K562 (cell line): ENCODE data around the gene CARF. TPM values are rescaled to one million over a fixed set of nuclear protein-coding genes. Genes with fewer than 3 reads are reported as not detected.

Source experiments
- ADNP ChIP-seq: fragments of 200-800 bp; sonication (Bioruptor generic); IDR thresholded peaks from 2 replicates; pipeline ENCODE4 v1.6.1; 2016; ENCODE audit warnings: missing genetic modification characterization, missing compliant biosample characterization
- ARID1B ChIP-seq: fragments of 450-650 bp; IDR thresholded peaks from 2 replicates; pipeline ENCODE4 v1.6.1; 2016; ENCODE audit warnings: antibody characterized with exemption, mild to moderate bottlenecking, inconsistent platforms
- ARNT ChIP-seq, 2 experiments: fragments of 450-650 bp; IDR thresholded peaks; 2 replicates each; pipeline ENCODE4 v1.6.1; 2016; ENCODE audit warnings: mild to moderate bottlenecking in 1 of 2
- ATF3 ChIP-seq, 2 experiments: fragments of 450-650 bp in 1 of 2; sonication (generic) in 1 of 2; formaldehyde crosslinking in 1 of 2; IDR thresholded peaks in 1 of 2; conservative IDR thresholded peaks in 1 of 2; 2 replicates each; pipeline versions ENCODE4 v1.6.1 to v1.8.1; 2016 to 2023; ENCODE audit warnings: mild to moderate bottlenecking in 2 of 2, moderate library complexity in 2 of 2, inconsistent platforms in 1 of 2, missing genetic modification reagents in 1 of 2
- CBX8 ChIP-seq: fragments of 200-600 bp; sonication (generic); IDR thresholded peaks from 2 replicates; pipeline ENCODE4 v1.6.1; 2012; ENCODE audit warnings: borderline replicate concordance, mixed run types, low read depth, mild to moderate bottlenecking, moderate library complexity, mixed read lengths, low read length, control low read depth, inconsistent platforms; ENCODE audit not compliant: poor library complexity, severe bottlenecking; ENCODE audit errors: extremely low read depth
- CREB5 ChIP-seq: fragments of 250-450 bp; sonication (Bioruptor Pico); IDR thresholded peaks from 2 replicates; pipeline ENCODE4 v1.5.0; 2020; ENCODE audit warnings: mild to moderate bottlenecking
- DACH1 ChIP-seq: fragments of 450-650 bp; IDR thresholded peaks from 2 replicates; pipeline ENCODE4 v1.6.1; 2018; ENCODE audit not compliant: partially characterized antibody
- DDX20 ChIP-seq: fragments of 450-650 bp; IDR thresholded peaks from 2 replicates; pipeline ENCODE4 v1.6.1; 2016; ENCODE audit warnings: missing genetic modification characterization, low read depth, mild to moderate bottlenecking, missing compliant biosample characterization, moderate library complexity
- ETV6 ChIP-seq, 3 experiments: fragments of 150-350 bp in 1 of 3; sonication (generic) in 1 of 3; formaldehyde crosslinking in 1 of 3; IDR thresholded peaks; 2 replicates each; pipeline versions ENCODE4 v1.6.1 to v1.8.0; 2014 to 2022; ENCODE audit warnings: borderline replicate concordance in 2 of 3, low read depth in 2 of 3, antibody characterized with exemption in 1 of 3, low read length in 1 of 3, mild to moderate bottlenecking in 1 of 3, missing genetic modification reagents in 1 of 3
- FIP1L1 ChIP-seq: fragments of 200-400 bp; formaldehyde crosslinking; IDR thresholded peaks from 2 replicates; pipeline ENCODE4 v1.6.1; 2018; ENCODE audit warnings: mild to moderate bottlenecking, low read depth, low read length; ENCODE audit not compliant: poor library complexity, severe bottlenecking
- FOSL1 ChIP-seq: fragments of 200-800 bp; sonication (Bioruptor generic); conservative IDR thresholded peaks from 2 replicates; pipeline ENCODE4 v1.6.1; 2016; ENCODE audit warnings: missing genetic modification characterization, missing compliant biosample characterization
- FOXA3 ChIP-seq, 2 experiments: fragments of 450-650 bp in 1 of 2; sonication (generic) in 1 of 2; formaldehyde crosslinking; IDR thresholded peaks in 1 of 2; conservative IDR thresholded peaks in 1 of 2; 2 replicates each; pipeline versions ENCODE4 v1.4.0 to v1.8.0; 2020 to 2022; ENCODE audit warnings: mild to moderate bottlenecking in 2 of 2, missing genetic modification reagents in 1 of 2
- GATAD2A ChIP-seq: fragments of 450-650 bp; IDR thresholded peaks from 2 replicates; pipeline ENCODE4 v1.6.1; 2017
- GATAD2B ChIP-seq: fragments of 450-650 bp; IDR thresholded peaks from 2 replicates; pipeline ENCODE4 v1.6.1; 2017; ENCODE audit warnings: mild to moderate bottlenecking, borderline replicate concordance
- JUNB ChIP-seq: fragments of 450-650 bp; formaldehyde crosslinking; conservative IDR thresholded peaks from 2 replicates; pipeline ENCODE4 v1.4.0; 2020; ENCODE audit warnings: mild to moderate bottlenecking
- KAT8 ChIP-seq: fragments of 450-650 bp; IDR thresholded peaks from 2 replicates; pipeline ENCODE4 v1.6.1; 2016; ENCODE audit warnings: low read depth, mild to moderate bottlenecking
- MNT ChIP-seq, 2 experiments: fragments of 450-650 bp; conservative IDR thresholded peaks; 2 replicates each; pipeline ENCODE4 v1.6.1; 2017; ENCODE audit warnings: mild to moderate bottlenecking in 2 of 2, moderate library complexity in 2 of 2
- PHB ChIP-seq: fragments of 250-450 bp; sonication (Bioruptor Pico); IDR thresholded peaks from 2 replicates; pipeline ENCODE4 v1.5.0; 2021
- SMARCE1 ChIP-seq: fragments of 450-650 bp; IDR thresholded peaks from 2 replicates; pipeline ENCODE4 v1.7.1; 2016; ENCODE audit warnings: mild to moderate bottlenecking
- TEAD2 ChIP-seq: fragments of 450-650 bp; IDR thresholded peaks from 2 replicates; pipeline ENCODE4 v1.6.1; 2016; ENCODE audit warnings: missing genetic modification characterization, control low read depth, missing compliant biosample characterization
- TRIM24 ChIP-seq, 2 experiments: fragments of 450-650 bp; IDR thresholded peaks; 2 replicates each; pipeline ENCODE4 v1.6.1; 2016
- polyA plus RNA-seq, 8 experiments: library from polyadenylated mRNA; depleted of rRNA in 4 of 8; stranded (reverse) in 5 of 8; unstranded in 3 of 8; fragments of >200 nt; fragmentation: Nextera tagmentation in 2 of 8; fragmentation: Illumina TruSeq in 1 of 8; extraction: Ambion mirVana in 2 of 8; extraction: Trizol in 1 of 8; gene quantifications; 2 replicates each; pipeline versions ENCODE4 v1.2.1 to v1.2.3, GENCODE V29; 2011 to 2014; ENCODE audit warnings: inconsistent platforms in 1 of 8, missing spikeins in 1 of 8
- total RNA-seq, 7 experiments: library from RNA; depleted of rRNA in 6 of 7; stranded (reverse); fragments of >200 nt in 6 of 7; fragmentation: Illumina TruSeq in 2 of 7; extraction: Trizol in 2 of 7; gene quantifications; 2 replicates each; pipeline versions ENCODE4 v1.2.1 to v1.2.3, GENCODE V29; 2011 to 2021; ENCODE audit warnings: low replicate concordance in 1 of 7
- TF ChIP-seq, protein P1 (sequence below): fragments of 250-450 bp; sonication (Bioruptor Pico); IDR thresholded peaks from 2 replicates; pipeline ENCODE4 v1.5.0; 2021
- TF ChIP-seq, protein P2 (sequence below): fragments of 250-450 bp; sonication (Bioruptor Pico); IDR thresholded peaks from 2 replicates; pipeline ENCODE4 v1.8.0; 2022; ENCODE audit warnings: moderate library complexity, mild to moderate bottlenecking, inconsistent platforms

CARF gene
- total and polyA plus RNA-seq, 9 of the 15 experiments (the other 6 are each of a cell fraction or from before 2014, with no cell fraction given), result 0.31 to 4.2 (median 1.2) TPM

DNA sequence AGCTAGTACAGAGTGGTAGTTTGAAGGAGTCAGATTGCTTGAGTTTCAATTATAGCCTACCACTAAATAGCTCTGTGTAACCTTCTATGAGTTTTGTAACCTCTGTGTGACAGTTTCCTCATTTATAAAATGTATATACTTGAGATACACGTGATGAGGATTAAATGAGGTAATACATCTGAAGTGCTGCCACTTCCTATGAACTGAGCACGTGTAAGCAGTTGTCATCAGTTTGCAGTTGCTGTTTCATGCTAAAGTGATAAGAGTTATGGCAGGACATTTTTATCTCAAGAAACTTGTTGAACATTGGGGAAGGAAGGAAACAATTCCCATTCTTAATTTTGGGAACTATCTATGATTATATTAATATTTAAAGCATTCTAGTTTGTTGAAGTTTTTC is 38.5 kb downstream of the CARF start (continued):
- TF ChIP-seq ARNT (IDR thresholded peaks at IDR 0.05), result 0 out of 4 replicates have a peak, but pooled peaks of 1 of the 2 experiments have one; percentile 45
- TF ChIP-seq CREB5 (CRISPR knock-in tag), result no peak
- no peak for TF ChIP-seq DACH1
- TF ChIP-seq JUNB (CRISPR knock-in tag), result no peak
- no peak for TF ChIP-seq CBX8
- TF ChIP-seq, protein P1, sequence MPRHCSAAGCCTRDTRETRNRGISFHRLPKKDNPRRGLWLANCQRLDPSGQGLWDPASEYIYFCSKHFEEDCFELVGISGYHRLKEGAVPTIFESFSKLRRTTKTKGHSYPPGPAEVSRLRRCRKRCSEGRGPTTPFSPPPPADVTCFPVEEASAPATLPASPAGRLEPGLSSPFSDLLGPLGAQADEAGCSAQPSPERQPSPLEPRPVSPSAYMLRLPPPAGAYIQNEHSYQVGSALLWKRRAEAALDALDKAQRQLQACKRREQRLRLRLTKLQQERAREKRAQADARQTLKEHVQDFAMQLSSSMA, result no peak
- TF ChIP-seq ARID1B, result peak; percentile 68
- peak; percentile 71 for TF ChIP-seq ATF3 (IDR thresholded peaks at IDR 0.05)
- TF ChIP-seq ATF3 (CRISPR knock-in tag; conservative IDR thresholded peaks at IDR 0.05), result no peak
- no peak for TF ChIP-seq DDX20 (tag)
- TF ChIP-seq FIP1L1, result no peak
- no peak for TF ChIP-seq GATAD2A
- TF ChIP-seq, protein P2, sequence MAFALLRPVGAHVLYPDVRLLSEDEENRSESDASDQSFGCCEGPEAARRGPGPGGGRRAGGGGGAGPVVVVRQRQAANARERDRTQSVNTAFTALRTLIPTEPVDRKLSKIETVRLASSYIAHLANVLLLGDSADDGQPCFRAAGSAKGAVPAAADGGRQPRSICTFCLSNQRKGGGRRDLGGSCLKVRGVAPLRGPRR (CRISPR knock-in tag), result no peak
- peak; percentile 65 for TF ChIP-seq GATAD2B
- TF ChIP-seq TEAD2 (tag), result no peak
- TF ChIP-seq FOXA3 (CRISPR knock-in tag; conservative IDR thresholded peaks at IDR 0.05 in 1 of 2, IDR thresholded peaks at IDR 0.05 in 1 of 2), result no peak
- TF ChIP-seq ADNP (tag), result 0 out of 2 replicates have a peak, but pooled peaks have one; percentile 13
- no peak for TF ChIP-seq KAT8
- TF ChIP-seq TRIM24 (IDR thresholded peaks at IDR 0.05), result peak; percentile 38 to 64; a peak in 3 of 4 replicates
- no peak for TF ChIP-seq PHB (CRISPR knock-in tag)
- TF ChIP-seq SMARCE1, result peak; percentile 63; the same call in 1 of the 2 replicates
- TF ChIP-seq FOSL1 (tag), result no peak
- peak; percentile 90 to 94 for TF ChIP-seq MNT (conservative IDR thresholded peaks at IDR 0.05)
- no peak for TF ChIP-seq ETV6 (IDR thresholded peaks at IDR 0.05; ENCODE audit: borderline replicate concordance in 1 of 2, low read depth in 2 of 2, low read length in 1 of 2)
- no peak for TF ChIP-seq ETV6 (CRISPR knock-in tag; IDR thresholded peaks at IDR 0.05; ENCODE audit: borderline replicate concordance)
